Measurements from ENCODE around the gene UBC. TPM values are rescaled to one million over a fixed set of nuclear protein-coding genes. Genes with fewer than 3 reads are reported as not detected.
A peak's percentile ranks its signal among the peaks of the same experiment; 100 is the strongest.

UBC gene
- total RNA-seq, 1 experiment from 2014 or later, result 748 TPM

- ChIA-PET POLR2A (ENCODE audit: unreplicated experiment) (no interaction called here), CTCF (no interaction called here)
- Histone ChIP-seq H3K4me3 (no peak overlapping the region), H3K27me3 (ENCODE audit: insufficient read depth, low read depth) (no peaks in the 10 kb centered on the region), H2AFZ (no peak overlapping the region), H4K20me1 (ENCODE audit: insufficient read depth) (no peaks in the 10 kb centered on the region), H3F3A (ENCODE audit: insufficient read depth, low read depth) (peaks cover 3% of the 10 kb centered on the region; the same call in 1 of the 2 replicates), H3K9me3 (ENCODE audit: insufficient read depth, low read depth) (no peaks in the 10 kb centered on the region), H3K4me2 (peak overlapping the region; percentile 23; the same call in 1 of the 2 replicates), H3K79me2 (ENCODE audit: low read depth) (0 out of 2 replicates have a peak, but pooled peaks cover 4% of the 10 kb centered on the region), H3K4me1 (replicated peaks; ENCODE audit: insufficient read depth) (peaks cover 24% of the 10 kb centered on the region), H3K9me2 (ENCODE audit: insufficient read depth) (no peaks in the 10 kb centered on the region), H3K27ac (no peak overlapping the region), H3K36me3 (ENCODE audit: low read depth) (no peaks in the 10 kb centered on the region)
- intact Hi-C loops (cut with micrococcal nuclease; ENCODE audit: unreplicated experiment), result loop anchor here (2.0 kb wide), 1 partner anchor 72 kb away; no protein-coding TSS in a partner anchor
- TF ChIP-seq, protein P1, sequence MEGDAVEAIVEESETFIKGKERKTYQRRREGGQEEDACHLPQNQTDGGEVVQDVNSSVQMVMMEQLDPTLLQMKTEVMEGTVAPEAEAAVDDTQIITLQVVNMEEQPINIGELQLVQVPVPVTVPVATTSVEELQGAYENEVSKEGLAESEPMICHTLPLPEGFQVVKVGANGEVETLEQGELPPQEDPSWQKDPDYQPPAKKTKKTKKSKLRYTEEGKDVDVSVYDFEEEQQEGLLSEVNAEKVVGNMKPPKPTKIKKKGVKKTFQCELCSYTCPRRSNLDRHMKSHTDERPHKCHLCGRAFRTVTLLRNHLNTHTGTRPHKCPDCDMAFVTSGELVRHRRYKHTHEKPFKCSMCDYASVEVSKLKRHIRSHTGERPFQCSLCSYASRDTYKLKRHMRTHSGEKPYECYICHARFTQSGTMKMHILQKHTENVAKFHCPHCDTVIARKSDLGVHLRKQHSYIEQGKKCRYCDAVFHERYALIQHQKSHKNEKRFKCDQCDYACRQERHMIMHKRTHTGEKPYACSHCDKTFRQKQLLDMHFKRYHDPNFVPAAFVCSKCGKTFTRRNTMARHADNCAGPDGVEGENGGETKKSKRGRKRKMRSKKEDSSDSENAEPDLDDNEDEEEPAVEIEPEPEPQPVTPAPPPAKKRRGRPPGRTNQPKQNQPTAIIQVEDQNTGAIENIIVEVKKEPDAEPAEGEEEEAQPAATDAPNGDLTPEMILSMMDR (conservative IDR thresholded peaks at IDR 0.05), result no peak
- TF ChIP-seq EZH2 (IDR thresholded peaks at IDR 0.05; ENCODE audit: low read depth), result no peak
- no TSS peak for BruUV-seq (replicated peaks)
- no peak for DNase-seq
These were observed 47.5 kb downstream of the UBC start for GRCh38 chr12:124866883-124867400.

- TF ChIP-seq, protein P1 (conservative IDR thresholded peaks at IDR 0.05), result no peak
- TF ChIP-seq EZH2 (IDR thresholded peaks at IDR 0.05; ENCODE audit: low read depth), result no peak
- Histone ChIP-seq H3K4me1 (replicated peaks; ENCODE audit: insufficient read depth) (peaks cover 24% of the 10 kb centered on the region), H3K9me3 (ENCODE audit: insufficient read depth, low read depth) (no peaks in the 10 kb centered on the region), H3K4me3 (no peak overlapping the region), H4K20me1 (ENCODE audit: insufficient read depth) (no peaks in the 10 kb centered on the region), H3K36me3 (ENCODE audit: low read depth) (no peaks in the 10 kb centered on the region), H2AFZ (no peak overlapping the region), H3F3A (ENCODE audit: insufficient read depth, low read depth) (peaks cover 3% of the 10 kb centered on the region; the same call in 1 of the 2 replicates), H3K27me3 (ENCODE audit: insufficient read depth, low read depth) (no peaks in the 10 kb centered on the region), H3K79me2 (ENCODE audit: low read depth) (0 out of 2 replicates have a peak, but pooled peaks cover 4% of the 10 kb centered on the region), H3K27ac (no peak overlapping the region), H3K9me2 (ENCODE audit: insufficient read depth) (no peaks in the 10 kb centered on the region), H3K4me2 (no peak overlapping the region)
- intact Hi-C loops (cut with micrococcal nuclease; ENCODE audit: unreplicated experiment), result loop anchor here (2.0 kb wide), 1 partner anchor 72 kb away; no protein-coding TSS in a partner anchor
- no peak for DNase-seq
- ChIA-PET POLR2A (ENCODE audit: unreplicated experiment) (no interaction called here), CTCF (no interaction called here)
- BruUV-seq (replicated peaks), result no TSS peak
These were observed 48.1 kb downstream of the UBC start for GRCh38 chr12:124866195-124866882.

- Histone ChIP-seq H3K4me1 (replicated peaks; ENCODE audit: insufficient read depth) (peaks cover 24% of the 10 kb centered on the region), H3K4me3 (no peak overlapping the region), H3K27ac (no peak overlapping the region), H4K20me1 (ENCODE audit: insufficient read depth) (no peaks in the 10 kb centered on the region), H3K9me3 (ENCODE audit: insufficient read depth, low read depth) (no peaks in the 10 kb centered on the region), H3K4me2 (no peak overlapping the region), H3K79me2 (ENCODE audit: low read depth) (0 out of 2 replicates have a peak, but pooled peaks cover 4% of the 10 kb centered on the region), H3K9me2 (ENCODE audit: insufficient read depth) (no peaks in the 10 kb centered on the region), H3K36me3 (ENCODE audit: low read depth) (no peaks in the 10 kb centered on the region), H3F3A (ENCODE audit: insufficient read depth, low read depth) (peaks cover 3% of the 10 kb centered on the region; the same call in 1 of the 2 replicates), H2AFZ (no peak overlapping the region), H3K27me3 (ENCODE audit: insufficient read depth, low read depth) (no peaks in the 10 kb centered on the region)
- BruUV-seq (replicated peaks), result no TSS peak
- CTCF ChIA-PET, result no interaction called here
- POLR2A ChIA-PET (ENCODE audit: unreplicated experiment), result no interaction called here
- intact Hi-C loops (cut with micrococcal nuclease; ENCODE audit: unreplicated experiment), result loop anchor here (2.0 kb wide), 1 partner anchor 73 kb away; no protein-coding TSS in a partner anchor
- no peak for DNase-seq
- TF ChIP-seq, protein P1 (conservative IDR thresholded peaks at IDR 0.05), result no peak
- no peak for TF ChIP-seq EZH2 (IDR thresholded peaks at IDR 0.05; ENCODE audit: low read depth)
These were observed 48.7 kb downstream of the UBC start for GRCh38 chr12:124865728-124866127.
